Colon (tissue), 2 donors: Measurements from ENCODE around the gene DBF4B.
"Not testable (repeated sequence)": the region's sequence is repeated elsewhere in the genome, so short reads cannot be mapped to it uniquely, and the experiment has no call there.

Experiments
- FAIRE-seq: peaks from 2 replicates; lab custom pipeline; 2012; peaks lifted over from hg19 to GRCh38; lab: Jason Lieb, UNC
- donor health status: control.
- donor health status: control.

DBF4B gene, protein sequence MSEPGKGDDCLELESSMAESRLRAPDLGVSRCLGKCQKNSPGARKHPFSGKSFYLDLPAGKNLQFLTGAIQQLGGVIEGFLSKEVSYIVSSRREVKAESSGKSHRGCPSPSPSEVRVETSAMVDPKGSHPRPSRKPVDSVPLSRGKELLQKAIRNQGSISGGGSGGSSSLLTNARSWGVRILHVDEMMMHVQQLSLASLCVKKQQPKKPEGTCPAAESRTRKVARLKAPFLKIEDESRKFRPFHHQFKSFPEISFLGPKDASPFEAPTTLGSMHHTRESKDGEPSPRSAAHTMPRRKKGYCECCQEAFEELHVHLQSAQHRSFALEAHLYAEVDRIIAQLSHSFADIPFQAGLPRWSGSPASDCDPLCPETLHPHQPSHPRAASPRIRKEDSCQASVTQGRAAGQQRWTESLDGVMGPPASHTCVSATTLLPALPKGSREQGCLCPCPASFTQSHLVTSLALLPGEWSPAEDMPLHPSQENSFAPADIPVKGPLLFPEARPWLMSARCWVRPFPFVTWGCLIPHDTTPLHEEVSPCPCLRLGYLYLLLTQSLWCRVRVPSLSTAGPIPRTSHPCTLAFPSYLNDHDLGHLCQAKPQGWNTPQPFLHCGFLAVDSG

DNA sequence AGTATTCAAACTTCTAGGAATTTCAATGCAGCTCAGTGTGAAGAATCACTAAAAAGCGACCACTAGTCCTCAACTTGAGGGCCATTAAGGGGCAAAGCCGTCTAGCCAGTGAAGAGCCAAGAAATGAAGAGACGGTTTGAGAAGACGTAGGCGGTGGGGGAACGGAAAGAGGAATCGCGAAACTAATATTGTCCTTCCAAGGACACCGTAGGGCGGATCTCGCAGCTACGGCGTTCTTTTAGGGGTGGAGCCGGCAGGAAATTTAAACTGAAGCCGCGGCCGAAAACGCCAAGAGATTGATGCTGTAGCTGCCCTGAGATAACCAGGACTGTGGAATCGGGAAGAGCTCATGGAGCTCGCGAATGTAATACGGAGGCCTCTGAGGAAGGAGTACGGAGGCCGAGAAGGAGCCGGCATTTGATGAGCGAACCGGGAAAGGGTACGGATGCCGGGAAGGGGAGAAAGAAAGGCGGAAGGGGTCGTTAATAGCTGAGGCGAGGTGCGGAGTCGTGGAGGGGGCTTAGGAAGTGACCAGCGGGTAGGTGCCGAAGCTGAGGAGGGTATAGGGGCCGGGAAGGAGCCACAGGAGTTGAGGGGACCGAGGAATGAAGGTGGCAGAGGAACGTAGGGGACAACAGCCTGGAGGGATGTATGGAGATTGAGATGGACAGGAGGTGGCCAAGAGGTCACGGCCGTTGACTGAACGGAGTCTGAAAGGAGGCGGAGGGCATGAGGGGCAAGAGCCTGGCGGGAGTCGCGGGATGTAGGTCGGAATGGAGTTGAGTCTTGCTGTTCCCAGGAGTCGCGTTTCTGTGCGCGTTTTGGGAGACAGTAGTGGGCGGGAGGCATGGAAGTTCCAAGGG, at the start of gene DBF4B:
Gene DBF4B, plus strand, starts transcription at position 265 of the 863 bp plus-strand sequence. Its CDS starts 156 bp downstream, at position 421.
- FAIRE-seq = no peak

DNA sequence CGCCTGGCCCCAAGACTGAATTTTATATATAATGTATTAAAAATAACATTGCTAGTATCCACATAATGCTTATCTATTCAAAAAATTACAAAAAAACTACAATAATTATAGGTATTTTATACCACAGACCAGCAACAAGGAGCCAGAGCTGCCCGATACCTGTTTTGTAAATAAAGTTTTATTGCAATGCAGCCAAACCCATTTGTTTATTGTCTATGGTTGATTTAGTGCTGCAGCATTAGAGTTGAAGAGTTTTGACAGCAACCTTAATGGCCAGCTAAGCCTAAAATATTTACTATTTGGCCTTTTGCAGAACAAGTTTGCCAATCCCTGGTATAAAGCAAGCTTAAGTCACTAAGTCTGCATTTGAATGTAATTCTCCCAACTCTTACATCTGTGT, 46.6 kb upstream of the DBF4B start:
- no peak for FAIRE-seq

DNA sequence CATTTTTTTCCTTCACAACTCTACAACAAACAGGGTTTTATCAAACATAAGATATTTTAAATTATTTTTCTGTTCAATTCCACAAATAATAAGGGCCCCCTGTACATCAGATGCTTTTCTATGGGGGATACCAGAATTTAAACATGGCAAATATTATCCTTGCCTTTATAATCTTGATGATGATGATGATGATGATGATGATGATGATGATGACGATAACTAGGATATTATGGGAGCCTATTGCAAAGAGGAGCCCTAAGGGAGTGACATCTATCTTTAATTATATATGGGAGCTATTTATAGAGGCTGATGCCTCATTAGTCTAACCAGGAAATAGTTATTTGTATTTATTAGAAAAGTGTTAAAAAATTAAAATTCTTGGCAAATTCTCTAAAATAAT, 45.4 kb upstream of the DBF4B start:
- no peak for FAIRE-seq

DNA sequence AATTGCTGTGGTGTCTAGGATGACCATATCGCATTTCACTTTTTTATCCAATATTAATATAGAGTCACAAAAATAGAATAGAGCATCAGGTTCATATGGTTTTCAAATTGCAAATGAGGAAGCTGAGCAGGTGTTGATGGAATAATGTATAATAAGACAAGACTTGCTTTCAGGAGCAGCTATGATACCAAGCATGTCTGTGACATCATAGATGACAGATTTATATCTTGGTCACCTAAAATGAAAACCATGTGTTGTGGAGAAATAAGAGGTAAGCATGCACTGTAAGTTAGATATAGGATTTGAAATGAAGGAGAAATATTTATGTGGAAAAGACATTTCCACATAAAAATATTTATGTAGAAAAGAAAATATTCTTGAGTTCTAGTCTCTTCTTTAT, 43.6 kb upstream of the DBF4B start:
- no peak for FAIRE-seq

DNA sequence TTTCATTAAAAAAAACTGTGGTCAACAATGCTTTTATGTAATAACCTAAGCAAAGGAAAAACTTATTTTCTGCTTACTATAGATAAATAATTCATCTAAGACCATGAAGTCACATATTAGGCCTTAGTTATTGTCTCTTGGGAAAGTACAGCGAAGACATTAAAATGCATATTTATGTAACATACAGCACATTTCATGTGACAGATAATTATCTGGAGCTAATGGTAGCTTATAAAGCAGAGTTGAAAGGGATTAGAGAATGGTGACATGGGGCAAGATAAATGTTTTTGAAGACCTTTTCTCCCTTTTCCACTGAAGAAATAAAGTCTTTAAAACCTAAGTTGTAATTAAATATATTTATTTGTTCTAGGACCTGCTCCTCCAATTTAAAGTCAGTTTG, 42.5 kb upstream of the DBF4B start:
- FAIRE-seq = no peak

DNA sequence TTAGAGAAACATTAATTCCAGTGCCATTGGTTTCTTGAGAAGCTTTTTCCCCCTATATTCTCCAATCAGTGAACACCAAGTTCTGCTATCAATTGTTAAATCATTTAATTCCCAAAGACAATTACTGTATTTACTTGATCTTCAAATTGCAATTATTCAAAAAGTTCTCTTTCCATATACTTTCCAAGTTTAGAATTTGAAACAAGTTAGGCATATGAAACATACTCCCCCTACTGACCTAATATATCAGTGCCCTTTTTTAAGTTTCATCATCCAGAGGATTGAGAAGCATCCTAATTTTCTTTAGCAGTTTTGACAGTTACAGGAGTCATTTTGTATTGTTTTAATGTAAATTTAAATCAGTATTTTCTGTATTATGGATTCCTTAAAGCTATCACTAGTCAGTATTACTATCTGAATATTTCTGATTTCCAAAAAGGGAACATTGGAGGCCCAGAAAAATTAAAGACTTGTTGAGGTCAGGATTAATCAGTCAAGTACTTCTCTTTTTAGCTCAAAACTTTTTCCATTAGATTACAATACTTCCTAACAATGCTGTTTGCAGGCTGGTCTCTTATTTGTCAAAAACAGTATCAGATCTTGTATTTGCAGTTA, 35.9 kb upstream of the DBF4B start:
- no peak for FAIRE-seq

DNA sequence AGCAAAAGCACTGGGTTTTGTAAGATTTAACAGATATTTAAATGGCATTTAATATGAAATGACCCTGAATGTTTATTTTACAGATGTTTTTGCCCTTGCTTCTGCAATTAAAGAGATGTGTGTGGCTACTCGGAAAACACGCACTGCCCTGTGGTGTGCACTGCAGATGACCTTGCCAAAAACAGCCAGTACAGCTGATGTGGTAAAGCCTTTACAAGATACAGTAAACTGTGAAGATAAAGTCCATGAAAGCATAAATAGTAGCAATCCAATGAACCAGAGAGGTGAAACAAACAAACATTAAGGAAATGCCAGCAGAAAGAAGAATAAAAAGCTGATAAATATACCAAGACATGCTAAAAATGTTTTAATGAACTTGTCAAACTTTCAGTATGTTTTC, 34.6 kb upstream of the DBF4B start:
- no peak for FAIRE-seq

DNA sequence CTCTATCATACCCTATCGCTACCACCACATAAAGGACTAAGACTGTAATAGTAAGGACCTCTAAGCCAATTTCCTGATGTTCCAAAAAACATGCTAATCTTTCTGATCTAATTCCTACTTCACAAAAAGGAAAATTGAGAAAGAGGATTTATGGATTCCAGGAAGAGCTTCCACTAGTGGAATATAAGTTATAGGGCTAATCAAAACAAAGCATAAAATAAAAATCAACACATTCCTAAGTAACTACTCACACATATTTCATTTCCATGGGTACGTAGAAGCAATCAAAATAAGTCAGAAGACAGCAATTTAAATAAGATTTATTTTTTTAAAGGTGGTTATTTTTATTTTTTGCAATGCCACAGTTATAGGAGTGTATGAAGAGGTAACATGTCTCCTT, 31.3 kb upstream of the DBF4B start:
- no peak for FAIRE-seq

DNA sequence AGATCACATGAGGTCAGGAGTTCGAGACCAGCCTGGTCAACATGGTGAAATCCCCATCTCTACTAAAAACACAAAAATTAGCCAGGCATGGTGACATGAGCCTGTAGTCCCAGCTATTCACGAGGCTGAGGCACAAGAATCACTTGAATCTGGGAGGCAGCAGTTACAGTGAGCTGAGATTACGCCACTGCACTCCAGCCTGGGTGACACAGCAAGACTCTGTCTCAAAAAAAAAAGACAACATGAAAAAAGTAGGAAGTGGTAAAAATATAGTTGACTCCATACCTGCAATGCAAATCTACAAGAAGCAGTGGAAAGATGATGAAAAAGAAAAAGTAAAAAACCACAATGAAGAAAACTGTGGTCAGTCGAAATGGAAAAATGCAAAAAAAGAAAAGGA, 25.2 kb upstream of the DBF4B start:
- not testable (repeated sequence) for FAIRE-seq

DNA sequence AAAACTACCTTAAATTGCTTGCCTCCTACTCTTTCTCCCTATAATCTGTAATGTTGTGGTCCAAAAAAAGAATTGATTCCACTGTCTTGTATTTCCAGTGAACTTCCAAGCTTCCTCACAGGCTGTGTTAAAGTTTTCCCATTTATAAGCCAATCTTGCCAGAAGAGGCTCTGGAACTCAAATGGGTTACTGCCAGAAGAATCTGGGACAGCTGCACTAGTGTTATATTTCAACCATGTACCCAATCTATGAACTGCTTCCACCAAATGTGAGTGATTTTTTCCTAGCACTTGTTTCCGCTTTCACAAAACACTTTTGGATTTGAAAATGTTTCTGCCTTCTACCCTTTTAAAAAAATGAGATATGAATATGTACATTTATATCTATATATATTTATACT, 20.7 kb upstream of the DBF4B start:
- FAIRE-seq = no peak

DNA sequence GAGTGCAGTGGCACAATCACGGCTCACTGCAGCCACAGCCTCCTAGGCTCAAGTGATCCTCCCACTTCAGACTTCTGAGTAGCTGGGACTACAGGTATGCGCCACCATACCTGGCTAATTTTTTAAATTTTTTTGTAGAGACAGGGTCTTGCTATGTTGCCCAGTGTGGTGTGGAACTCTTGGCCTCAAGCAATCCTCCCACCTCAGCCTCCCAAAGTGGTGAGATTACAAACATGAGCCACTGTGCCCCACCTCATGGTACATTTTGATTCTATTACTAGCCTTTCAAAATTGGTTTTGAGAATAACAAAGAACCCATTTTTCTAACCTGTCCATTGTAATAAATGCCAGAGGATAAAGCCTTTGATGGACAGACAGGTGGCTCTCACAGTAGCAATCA, 20.3 kb upstream of the DBF4B start:
- no peak for FAIRE-seq

DNA sequence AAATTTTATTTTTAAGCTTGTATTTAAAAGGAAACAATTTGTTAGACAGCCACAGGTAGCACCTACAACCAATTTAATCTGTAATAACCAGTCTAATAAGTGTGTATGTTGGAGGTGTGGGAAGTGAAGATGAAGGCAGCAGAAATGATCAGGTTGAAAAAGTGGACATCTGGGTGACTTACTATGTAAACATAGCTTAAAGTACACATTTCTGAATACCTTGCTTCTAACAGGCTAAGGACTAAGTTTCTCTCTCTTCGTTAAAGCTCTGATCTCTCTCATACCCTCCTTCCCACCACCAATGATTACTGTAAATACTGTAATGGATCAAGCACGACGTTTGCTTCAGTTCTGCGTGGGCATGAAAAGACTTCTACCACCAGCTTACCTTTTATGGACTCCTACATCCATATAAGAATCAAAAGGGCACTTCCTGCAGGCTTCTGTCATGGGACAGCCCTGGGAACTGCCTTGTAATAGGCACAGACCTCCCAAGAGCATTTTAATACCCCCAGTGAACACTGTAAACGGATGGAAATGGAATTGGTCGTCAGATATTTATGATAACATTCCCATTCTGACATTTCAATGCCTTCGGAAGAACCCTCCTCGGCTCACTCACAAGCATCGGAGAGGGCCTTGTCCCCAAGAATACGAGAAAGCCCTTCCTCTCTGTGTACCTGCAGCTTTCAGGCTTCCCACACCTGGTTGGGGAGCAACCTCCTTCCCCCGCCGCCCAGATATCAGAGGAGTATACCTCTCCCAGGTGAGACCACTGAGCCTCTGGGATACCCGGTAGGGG, 19.6 kb upstream of the DBF4B start:
- FAIRE-seq = no peak

DNA sequence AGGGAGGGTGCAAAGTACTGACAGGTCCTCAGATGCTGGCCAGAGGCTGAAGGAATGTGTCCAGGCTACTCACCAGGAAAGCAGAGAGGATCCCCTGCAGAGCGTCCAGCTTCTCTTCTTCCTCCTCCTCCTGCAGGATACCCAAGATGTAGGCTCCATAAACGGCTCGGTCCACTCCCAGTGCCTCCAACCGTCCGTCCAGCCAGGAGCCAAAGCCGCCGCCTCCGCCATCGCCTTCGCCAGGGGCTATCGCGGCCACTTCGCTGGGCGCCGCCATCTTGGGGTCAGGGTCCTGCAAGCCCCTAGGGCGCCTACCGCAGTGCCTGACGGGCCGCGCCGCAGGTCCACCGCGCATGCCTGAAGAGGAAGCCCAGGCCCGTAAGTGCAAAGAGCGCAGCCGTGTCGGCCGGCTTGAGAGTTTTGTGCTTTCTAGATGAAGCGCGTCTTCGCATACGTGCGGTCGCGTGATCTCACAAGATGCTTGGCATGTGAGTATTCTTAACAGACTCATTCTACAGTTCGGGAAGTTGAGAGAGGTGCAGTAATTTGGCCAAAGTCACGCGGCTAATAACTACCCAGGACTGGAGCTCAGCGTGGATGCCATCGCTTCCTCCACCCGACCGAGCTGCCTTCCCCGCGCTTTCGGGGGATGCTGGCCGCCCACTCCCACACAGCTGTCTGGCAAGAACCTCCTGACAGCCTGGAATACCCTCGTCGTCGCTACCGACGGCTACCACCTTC, 18.8 kb upstream of the DBF4B start, which contains the start of gene CCDC43:
Gene CCDC43, minus strand, starts transcription at position 300 of the 741 bp plus-strand sequence. Its CDS starts 23 bp downstream, at position 277.
- no peak for FAIRE-seq

DNA sequence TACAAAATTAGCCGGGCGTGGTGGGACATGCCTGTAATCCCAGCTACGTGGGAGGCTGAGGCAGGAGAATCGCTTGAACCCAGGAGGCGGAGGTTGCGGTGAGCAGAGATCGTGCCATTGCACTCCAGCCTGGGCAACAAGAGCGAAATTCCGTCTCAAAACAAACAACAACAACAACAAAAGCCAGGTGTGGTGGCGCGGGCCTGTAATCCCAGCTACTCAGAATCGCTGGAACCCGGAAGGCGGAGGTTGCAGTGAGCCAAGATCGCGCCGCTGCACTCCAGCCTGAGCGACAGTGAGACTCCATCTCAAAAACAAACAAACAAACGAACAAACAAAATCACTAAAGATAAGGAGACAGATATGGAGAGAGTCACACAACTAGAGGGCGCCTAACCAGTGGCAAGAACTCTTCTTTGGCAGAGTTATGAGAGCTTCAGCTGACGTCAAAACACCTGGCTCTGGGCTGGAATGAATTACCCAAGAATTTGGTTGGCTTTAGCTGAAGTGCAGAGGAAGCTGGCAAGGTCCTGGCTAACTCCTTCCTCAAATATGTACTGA, 17.6 kb upstream of the DBF4B start:
- not testable (repeated sequence) for FAIRE-seq

DNA sequence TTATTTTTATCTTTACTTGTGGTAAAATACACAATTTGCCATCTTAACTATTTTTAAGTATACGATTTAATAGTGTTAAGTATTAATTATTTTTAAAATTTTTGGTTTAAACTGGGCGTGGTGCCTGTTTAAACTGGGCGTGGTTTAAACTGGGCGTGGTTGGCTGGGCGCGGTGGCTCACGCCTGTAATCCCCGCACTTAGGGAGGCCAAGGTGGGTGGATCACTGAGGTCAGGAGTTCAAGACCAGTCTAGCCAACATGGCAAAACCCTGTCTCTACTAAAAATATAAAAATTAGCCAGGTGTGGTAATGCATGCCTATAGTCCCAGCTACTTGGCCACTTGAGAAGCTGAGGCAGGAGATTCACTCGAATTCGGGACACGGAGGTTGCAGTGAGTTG, 14.9 kb upstream of the DBF4B start:
- FAIRE-seq = no peak

DNA sequence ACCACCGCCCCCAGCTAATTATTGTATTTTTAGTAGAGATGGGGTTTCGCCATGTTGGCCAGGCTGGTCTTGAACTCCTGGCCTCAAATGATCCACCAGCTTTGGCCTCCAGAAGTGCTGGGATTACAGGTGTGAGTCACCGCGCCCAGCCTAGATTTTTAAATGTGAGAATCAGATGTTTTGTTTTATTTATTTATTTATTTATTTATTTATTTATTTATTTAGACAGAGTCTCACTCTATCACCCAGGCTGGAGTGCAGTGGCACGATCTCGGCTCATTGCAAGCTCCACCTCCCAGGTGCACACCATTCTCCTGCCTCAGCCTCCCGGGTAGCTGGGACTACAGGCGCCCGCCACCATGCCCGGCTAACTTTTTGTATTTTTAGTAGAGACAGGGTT, 8.2 kb upstream of the DBF4B start:
- not testable (repeated sequence) for FAIRE-seq

DNA sequence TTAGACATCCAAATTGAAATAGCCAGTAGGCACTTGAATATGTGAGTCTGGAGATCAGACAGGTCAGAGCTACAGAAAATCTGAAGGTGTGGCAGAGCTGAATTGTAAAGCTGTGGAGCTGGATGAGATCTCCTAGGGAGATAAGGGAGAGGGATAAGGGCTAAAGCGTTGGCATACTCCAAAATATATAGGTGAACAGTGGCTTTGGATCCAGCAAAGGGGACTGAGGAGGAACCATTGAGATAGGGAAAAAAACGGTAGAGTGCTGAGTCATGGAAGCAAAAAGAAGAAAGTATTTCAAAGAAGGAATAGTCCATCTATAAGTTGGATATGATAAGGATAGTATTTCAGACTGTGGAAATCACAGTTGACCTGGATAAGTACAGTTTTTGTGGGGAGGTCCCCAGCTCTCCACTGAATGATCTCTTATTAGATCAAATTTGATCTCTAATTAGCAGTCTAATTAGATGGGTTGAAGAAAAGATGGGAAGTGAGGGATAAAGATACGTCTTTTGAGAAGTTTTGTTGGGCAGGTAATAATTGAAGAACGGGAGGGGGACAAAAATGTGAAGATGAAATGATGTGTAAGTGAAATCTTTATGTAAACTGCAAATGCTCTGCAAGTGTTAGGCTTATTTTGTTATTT, 587 bp upstream of the DBF4B start:
- no peak for FAIRE-seq

DNA sequence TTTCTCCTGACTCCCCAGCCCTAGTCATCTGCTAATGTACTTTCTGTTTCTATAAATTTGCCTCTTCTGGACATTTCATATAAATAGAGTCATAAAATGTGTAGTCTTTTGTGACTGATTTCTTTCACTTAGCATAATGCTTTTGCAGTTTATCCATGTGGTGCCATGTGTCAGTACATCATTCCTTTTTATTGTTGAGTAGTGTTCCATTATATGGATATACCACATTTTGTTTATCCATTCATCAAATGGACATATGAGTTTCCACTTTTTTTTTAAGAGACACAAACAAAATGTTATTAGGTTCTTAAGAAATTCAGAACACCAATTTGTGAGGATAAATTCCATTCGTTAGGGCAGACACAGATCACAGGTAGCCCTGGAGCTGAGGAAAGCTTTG, 11.0 kb downstream of the DBF4B start:
- FAIRE-seq = no peak

DNA sequence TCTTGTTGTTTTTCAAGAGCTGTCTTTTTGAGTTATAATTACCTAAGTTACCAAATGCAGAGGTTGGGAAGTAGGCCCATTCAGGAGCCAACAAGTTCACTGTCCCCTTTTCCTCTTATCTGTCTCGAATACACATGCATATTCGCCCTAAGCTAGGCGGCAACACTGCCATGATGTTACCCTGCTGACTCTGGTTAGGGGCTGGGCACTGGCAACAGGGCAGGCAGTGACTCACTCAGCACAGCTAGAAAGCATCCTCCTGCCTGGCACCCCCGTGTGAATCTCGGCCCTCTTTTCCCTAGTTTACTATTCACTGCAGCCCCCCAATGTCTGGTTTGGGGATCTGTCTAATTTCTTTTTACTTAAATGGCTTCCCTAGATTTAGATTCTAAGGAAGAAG, 13.8 kb downstream of the DBF4B start:
- FAIRE-seq = no peak

DNA sequence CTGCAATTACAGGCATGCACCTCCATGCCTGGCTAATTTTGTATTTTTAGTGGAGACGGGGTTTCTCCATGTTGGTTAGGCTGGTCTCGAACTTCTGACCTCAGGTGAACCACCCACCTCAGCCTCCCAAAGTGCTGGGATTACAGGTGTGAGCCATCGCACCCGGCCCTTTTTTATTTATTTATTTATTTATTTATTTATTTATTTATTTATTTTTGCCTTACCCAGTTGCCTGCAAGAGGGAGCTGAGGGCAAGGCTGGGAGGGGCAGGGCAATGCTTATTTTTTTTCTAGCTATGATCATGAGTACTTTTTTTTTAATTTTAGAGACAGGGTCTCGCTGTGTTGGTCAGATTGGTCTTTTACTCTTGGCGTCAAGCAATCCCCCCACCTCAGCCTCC, 17.7 kb downstream of the DBF4B start:
- not testable (repeated sequence) for FAIRE-seq
